DMS79 (cell line): ENCODE results near the gene UBL5.
"Not testable (repeated sequence)": the region's sequence is repeated elsewhere in the genome, so short reads cannot be mapped to it uniquely, and the experiment has no call there.

Source experiments
- DNase-seq: peaks from one replicate; lab custom pipeline; 2025; lab: John Stamatoyannopoulos, UW

UBL5 gene

DNA sequence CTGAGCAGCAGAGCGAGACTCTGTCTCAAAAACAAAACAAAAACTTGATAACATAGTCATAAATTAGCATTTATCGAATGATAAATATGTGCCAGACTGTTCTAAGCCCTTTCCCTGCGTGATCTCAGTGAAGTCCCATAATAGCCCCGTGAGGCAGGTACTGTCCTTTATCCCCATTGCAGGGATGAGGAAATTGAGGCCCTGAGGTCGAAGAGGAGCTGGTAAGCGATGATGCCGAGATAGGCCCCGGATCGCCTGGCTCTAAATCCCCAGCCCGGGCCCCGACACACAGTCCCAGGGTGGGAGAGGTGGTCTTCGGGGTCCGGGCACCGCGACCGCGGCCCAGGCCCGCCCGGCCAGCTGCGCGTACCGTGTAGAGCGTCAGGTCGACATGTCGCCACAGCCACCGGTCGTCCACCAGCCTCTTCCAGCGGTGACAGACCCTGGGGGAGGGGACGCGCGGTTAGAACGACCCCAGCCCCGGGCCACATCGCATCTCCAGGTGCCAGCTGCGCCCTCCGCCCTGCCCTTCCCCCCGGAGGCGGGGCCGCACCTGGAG is 9.5 kb upstream of the UBL5 start:
- DNase-seq = no peak

DNA sequence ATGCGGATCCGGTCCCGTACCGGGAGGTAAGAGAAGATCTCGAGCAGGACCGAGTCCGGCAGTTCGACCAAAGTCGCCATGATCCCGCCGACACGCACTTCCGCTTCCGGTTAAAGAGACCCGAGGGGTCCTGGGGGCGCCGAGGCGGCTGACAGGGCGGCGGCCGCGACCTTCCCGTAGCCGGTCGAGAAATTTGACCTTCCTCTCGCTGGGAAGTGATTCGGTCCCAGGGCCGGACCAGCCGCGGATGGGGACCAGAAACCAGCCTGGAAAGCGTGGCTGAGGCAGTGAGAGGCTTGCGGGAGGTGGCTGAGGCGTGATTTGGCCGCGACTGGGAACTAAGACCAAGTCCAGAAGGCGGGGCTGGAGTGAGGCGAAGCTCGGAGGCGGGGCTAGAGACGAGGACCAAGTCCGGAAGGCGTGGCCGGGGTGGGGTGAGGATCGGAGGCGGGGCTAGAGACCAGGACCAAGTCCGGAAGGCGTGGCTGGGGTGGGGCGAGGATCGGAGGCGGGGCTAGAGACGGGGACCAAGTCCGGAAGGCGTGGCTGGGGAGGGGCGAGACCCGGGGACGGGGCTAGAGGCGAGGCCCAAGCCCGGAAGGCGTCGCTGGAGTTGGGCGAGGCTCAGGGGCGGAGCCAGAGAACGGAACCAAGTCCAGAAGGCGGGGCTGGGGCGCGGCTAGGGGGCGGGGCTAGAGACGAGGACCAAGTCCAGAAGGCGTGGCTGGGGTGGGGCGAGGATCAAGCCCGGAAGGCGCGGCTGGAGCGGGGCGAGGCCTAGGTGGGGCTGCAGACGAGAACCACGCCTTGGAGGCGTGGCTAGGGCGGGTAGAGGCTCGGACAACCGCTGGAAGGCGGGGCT is 8.8 kb upstream of the UBL5 start, which contains the start of gene FBXL12:
TSS of gene FBXL12 (minus strand) at position 346 of the 862 bp plus-strand sequence. CDS start at position 80, 266 bp downstream.
- peak; percentile 99 for DNase-seq

DNA sequence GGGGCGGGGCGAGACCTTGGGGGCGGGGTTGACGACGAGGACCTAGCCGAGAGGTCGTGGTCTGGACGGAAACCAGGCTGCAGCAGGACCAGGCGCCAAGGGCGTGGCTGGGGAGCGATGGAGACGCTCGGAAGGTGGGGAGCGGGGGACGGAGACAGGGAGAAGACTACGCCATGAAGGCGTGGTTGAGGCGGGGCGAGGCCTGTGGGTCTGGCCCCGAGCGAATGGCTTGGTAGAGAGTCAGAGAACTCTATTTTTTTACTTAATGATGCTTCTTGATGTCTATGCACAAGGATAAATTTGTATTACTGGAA is 8.2 kb upstream of the UBL5 start:
- DNase-seq = no peak

DNA sequence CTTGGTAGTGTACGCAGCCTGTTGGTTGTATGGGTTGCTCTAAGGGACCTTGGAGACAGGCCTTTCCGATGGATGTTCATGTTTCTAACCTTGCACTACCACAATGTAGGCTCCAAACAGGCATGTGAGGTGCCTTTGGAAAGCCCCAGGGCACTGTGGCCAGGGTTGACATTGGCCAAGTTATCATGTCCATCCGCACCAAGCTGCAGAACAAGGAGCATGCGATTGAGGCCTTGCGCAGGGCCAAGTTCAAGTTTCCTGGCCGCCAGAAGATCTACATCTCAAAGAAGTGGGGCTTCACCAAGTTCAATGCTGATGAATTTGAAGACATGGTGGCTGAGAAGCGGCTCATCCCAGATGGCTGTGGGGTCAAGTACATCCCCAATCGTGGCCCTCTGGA is 7.7 kb upstream of the UBL5 start:
- not testable (repeated sequence) for DNase-seq

DNA sequence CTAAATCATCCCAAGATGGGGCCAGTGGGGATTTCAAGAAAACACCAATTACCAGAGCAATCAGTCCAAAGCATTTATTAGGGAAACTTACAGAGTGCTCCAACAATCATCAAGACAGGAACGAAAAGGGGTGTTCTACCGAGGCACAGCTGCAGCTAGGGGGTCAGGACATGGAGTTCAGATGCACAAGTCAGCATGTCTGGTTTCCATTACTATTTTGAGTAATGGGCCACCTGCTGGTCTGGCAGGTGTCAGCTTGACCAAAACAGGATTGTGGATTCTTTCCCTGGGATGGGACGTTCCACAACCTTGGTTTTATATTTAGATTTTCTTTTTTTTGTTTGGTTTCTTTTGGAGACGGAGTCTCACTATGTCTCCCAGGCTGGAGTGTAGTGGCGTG is 3.9 kb upstream of the UBL5 start:
- no peak for DNase-seq

DNA sequence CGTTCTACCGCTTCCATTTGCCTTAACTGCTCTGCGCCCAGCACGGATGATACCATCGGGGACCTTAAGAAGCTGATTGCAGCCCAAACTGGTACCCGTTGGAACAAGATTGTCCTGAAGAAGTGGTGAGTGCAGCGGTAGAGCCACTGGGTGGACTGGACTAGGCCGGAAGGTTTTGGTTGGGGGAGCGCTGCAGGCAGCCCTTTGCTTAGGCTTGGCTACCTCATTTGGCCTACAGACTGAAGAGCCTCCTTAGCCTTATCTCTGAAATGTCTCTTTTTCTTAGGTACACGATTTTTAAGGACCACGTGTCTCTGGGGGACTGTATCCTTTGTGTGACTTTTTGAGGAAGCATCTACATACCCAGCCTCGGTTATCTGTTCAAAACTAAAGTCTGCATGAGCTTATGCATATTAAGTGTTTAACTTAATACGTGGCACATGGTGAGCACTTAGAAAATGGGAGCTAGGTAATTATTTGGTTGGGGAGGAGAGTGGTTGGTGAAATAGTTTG is 889 bp downstream of the UBL5 start:
- DNase-seq = no peak

DNA sequence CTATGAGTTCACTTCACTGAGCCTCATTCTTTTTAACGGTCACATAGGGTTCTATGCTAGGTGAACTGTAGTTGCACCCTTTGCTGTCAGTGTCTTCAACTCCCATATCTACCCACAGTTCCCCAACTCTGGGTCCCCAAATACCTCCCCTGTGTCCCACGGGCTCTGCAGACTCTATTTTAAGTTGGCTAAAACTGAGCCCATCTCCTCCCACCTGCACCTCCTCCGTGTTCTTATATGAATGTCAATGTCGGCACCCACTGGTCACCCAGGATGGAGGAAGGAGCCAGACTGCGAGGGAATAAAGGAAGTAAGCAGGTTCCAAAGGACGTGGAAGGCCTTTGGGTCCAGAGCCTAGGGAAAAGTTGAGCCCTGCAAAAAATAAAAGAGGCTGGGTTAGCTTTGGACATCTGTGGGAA is 6.6 kb downstream of the UBL5 start:
- no peak for DNase-seq

DNA sequence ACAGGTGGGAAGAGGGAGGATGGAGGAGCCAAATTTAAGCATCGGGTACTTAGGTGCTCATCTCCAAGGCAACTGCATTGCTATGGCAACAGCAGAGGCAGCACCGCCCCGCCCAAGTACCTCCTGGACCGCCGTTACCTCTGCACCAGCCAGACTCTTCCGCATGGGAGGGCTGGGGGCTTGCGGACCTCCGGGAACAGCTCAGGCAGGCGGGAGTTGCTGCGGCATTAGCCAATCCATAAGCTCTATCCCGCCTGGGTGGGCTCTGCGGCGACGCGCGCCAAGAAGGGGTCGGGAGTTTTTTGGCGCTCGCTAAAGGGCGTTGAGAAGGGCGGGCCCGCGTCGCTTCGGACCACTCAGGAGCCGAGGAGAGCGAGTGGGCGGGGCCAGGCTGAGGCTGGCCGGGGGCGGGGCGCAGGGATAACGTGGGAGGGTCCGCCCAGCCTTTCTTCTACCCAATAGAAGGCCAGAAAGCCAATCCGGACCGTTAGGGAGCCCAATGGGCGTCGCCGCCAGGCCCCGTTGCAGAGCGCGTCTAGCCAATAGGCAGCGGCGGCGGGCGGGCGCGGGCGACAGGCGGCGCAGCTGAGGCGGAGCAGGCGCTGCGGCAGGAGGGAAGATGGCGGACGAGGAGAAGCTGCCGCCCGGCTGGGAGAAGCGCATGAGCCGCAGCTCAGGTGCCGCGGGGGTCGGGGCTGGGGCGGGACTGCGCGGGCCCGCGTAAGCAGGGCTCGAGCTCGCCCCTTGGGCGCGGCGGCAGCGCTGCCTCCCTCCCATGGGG is 7.2 kb downstream of the UBL5 start, which contains the start of gene PIN1:
TSS of gene PIN1 (plus strand) at position 593 of the 781 bp plus-strand sequence. CDS start at position 620, 27 bp downstream.
- DNase-seq = peak; percentile 94

DNA sequence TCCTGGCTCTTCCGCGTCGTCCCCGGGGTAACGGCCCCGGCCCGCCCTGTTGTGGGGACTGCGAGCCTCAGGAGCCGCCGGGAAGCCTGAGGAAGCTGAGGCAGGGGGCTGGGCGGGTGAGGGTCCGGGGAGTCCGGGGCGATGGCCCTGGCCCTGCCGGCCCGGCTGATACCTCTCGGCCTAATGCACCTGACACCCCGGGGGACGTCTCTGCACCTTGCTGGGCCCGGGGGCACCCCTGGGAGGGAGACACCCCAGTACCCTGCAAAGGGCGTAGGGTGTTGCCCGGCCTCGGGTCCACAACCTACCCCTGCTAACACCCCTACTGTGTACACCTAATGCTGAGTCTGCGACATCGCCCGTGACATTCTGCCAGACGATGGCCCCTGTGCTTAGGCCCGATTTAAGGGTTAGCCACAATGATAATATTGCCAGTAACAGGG is 7.8 kb downstream of the UBL5 start:
- DNase-seq = no peak

DNA sequence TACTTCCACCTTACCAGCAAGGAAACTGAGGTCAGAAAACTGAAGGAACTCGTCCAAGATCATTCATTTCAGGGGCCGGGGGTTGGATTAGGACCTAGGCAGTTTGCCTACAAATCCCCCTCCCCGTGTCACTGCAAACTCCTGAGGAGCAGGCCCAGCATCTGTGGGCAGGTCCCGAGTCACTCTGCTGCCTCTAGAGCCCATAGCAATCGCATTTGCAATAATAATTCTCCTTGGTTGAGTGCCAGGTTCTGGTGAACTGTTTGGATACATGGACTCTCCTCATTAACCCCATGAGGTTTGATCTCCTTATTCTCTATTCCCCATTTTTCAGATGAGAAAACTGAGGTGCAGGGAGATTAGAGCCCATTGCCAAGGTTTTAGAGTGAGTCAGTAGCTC is 8.3 kb downstream of the UBL5 start:
- no peak for DNase-seq

DNA sequence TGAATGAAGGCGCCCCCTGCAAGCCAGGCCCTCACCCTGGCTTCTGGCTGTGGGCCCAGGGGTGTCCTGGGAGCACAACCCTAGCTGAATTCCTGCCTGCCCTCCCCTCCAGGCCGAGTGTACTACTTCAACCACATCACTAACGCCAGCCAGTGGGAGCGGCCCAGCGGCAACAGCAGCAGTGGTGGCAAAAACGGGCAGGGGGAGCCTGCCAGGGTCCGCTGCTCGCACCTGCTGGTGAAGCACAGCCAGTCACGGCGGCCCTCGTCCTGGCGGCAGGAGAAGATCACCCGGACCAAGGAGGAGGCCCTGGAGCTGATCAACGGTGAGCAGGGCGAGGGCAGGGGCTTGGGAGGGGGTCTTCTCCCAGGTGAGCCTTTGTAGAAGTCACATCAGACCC is 10.6 kb downstream of the UBL5 start:
- DNase-seq = no peak

DNA sequence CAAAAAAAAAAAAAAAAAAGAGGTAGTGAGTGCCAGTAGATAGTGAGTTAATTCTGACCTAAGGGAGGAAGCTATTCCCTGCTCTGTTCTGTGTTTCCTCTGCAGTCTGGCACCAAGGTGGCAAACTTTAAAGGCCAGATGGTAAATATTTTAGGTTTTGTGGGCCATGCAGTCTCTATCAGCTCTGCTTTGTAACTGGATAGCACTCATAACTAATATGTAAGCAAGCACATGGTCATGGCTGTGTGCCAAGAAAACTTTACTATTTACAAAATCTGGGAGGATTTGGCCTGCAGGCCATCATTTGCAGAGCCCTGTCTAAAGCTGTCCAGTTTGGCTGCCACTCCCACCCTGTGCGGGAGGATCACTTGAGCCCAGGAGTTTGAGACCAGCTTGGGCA is 11.7 kb downstream of the UBL5 start:
- no peak for DNase-seq

DNA sequence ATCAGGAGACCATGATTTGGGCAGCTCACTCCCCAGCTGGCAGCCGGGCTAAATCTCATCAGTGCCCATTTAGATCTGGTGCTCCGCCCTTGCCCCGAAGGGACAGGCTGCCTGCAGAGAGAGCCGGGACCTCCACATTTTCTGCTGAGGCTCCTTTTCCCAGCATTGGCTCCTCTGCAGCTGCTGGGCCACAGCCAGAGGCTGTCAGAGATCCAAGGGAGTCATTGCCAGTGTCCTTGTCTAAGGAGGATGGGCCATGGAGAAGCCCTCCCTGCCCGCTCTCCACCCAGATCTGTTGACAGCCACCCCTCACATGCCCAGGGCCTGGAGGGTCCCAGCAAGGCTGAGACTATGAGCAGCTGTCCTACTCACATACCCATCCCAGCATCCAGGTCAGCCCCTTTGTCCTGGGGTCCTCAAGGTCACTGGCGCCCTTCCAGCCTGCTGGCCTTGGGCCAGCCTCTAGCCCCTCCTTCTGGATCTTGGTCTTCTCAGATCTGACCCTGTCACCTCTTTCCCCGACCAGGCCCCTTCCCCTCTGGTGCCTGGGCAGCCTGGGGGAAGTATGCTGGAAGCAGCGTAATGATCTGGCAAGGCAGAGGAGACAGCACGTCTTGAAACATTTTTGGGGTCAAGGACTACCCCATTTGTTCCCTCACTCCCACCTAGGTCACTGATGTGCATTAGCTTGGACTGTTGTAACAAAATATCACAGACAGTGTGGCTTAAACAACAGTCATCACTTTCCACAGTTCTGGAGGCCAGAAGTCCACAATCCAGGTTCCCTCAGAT is 15.3 kb downstream of the UBL5 start:
- DNase-seq = no peak

DNA sequence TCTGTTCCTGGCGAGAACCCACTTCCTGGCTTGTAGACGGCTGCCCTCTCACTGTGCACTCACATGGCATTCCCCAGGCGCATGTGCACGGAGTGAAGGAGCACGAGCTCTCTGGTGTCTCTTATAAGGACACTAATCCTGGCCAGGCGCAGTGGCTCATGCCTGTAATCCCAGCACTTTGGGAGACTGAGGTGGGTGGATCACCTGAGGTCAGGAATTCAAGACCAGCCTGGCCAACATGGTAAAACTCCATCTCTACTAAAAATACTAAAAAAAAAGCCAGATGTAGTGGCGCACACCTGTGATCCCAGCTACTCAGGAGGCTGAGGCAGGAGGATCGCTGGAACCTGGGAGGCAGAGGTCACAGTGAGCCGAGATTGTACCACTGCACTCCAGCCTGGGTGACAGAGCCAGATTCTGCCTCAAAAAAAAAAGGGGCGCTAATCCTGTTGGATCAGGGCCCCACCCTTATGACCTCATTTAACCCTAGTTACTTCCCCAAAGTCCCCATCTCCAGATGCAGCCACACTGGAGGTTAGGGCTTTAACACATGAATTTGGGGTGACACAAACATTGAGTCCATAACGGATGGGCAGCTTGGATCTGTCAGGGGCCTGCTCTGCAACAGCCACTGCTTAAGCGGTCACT is 16.0 kb downstream of the UBL5 start:
- not testable (repeated sequence) for DNase-seq

DNA sequence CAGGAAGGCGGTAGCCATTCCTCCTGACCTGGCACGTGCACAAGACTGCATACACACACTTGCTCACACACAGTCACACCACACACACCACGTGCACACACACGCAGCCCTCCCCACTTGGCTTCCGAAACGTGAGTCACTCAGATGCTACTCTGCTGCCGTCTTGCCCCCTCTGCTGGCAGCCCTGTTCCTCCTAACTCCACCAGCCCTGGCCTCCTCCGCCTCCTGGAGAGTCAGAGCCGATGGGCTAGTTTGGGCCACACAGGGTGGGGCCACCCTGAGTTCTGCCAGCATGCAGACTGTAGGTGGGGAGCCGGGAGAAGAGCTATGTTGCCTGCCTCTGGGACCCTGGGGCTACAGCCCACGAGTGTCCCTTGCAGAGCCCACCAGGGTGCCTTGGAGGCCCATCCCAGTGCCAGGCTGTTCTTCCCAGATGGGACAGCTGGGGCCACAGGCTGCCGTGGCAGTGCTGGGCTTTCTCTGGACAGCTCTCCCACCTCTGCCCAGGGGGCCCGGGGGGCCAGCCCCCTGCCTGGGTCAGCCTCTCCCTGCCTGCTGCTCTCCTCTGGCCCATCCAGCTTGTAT is 19.5 kb downstream of the UBL5 start:
- no peak for DNase-seq

DNA sequence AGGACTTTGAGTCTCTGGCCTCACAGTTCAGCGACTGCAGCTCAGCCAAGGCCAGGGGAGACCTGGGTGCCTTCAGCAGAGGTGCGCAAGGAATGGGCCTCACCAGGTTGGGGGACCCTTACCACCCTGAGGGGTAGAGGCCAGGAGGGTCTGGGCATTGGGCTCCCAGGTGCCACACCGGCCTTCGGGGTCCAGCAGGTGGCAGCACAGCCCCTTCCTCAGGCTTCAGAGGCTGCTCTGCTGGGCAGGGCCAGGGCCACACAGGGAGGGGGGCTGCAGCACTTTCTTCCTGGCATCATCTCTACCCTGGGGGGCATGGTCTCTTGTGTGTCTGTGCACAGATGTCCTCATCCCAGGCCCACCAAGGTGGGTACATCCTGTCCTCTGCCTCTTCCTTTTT is 20.3 kb downstream of the UBL5 start:
- no peak for DNase-seq

DNA sequence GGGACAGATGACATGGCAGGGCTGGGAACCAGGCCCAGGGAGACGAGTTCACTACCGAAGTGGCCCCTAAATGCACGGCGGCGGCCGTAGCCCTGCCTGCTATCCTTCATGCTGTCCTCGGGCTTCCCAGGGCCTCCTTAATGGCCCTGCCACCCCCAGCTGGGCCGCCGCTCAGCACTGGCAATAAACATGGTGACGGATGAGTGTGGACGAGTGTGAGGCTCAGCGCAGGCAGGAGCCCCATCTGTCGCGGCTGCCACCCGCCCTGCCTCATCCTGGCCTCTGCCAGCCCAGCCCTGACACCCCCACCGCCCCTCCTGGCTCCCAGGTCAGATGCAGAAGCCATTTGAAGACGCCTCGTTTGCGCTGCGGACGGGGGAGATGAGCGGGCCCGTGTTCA is 21.0 kb downstream of the UBL5 start:
- DNase-seq = no peak

DNA sequence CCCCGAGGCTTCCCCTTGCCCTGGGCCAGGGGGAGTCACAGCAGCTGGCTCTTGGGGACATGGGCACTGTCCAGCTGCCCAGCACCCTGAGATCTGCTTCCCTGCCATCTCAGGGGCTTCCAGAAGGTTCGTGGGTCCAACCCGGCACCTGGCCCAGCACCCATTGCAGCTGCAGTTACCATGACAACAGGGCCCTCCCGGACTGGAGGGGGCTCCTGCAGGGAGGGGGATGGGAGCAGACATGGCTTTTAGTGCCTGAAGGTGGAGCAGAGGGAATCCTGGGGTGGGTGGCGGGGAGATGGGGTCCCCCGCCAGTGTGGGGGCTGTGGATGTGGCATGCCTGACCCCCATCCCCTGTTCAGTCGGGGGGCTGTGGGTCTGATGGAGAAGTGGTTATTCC is 22.1 kb downstream of the UBL5 start:
- no peak for DNase-seq

DNA sequence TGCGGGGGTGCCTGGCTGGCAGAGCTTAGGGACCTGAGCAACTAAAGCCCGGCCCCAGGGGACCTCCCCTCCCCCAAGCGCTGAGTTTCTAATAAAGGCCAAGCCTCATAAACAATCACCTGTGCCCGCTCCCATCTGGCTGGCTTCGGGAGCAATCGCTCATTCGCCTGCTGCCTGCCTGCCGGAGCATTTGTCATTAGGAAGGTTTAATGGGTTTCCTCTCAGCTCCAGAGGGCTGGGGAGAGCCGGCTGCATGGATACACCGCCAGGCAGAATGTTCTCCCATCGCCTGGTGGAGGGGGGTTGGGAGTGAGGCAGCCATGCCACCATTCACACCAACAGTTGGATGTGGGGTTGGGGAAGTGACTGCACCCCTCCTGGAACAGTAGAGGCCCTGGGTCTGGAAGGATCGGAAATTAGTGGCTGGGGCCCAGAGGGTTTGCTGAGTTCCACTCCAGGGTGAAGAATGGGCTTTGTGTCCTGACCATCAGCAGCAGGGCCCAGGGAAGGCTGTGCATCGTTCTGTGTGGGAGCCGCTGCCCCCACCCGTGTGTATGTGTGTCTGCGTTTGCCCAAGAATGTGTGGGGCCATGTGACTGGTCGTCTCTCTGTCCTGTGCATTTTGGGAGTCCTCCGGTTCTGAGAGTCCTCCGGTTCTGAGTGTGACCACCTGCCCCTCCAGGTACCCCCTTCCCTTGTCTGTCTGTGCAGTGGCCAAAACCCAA is 22.7 kb downstream of the UBL5 start:
- DNase-seq = no peak

DNA sequence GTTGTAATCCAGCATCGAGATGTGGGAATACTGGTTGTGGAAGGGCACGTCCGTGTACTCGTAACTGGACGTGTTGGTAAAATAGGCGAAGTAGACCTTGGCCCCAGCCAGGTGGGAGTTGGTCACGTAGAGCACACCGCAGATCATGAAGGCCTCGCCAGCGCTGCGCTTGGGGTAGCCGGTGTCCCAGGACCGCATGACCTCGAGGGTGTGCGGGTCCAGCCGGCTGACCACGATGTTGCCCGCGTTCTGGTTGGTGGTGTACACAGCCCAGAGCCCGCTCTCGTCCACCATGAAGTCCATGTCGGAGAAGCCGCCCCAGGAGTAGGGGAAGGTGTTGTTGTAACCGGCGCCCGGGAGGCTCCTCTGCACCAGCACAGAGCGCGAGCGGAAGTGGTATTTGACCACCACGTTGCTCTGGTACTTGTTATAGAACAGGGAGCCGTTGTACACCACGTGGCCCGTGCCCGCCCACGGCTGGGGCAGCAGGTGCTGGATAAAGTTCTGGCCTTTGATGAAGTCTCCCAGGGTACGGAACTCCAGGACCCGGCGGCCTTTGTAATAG is 26.6 kb downstream of the UBL5 start:
- DNase-seq = no peak
